HG02840 (cell line): ENCODE measurements around the gene ZSWIM1.

Experiments
- ATAC-seq: cut with Tn5 transposase; IDR thresholded peaks from one replicate; pipeline ENCODE4 v1.9.1; 2021; ENCODE audit warnings: mild to moderate bottlenecking, moderate library complexity, moderate number of reproducible peaks; ENCODE audit not compliant: unreplicated experiment, low FRiP score

Gene ZSWIM1

GRCh38 chr20:45904583-45905504, 23.8 kb downstream of the ZSWIM1 start:
- ATAC-seq = no peak

GRCh38 chr20:45905505-45906079, 24.6 kb downstream of the ZSWIM1 start:
- no peak for ATAC-seq

- no peak for ATAC-seq
Measured at GRCh38 chr20:45907219-45907948, 26.4 kb downstream of the ZSWIM1 start.

GRCh38 chr20:45908084-45908483, 27.1 kb downstream of the ZSWIM1 start:
- no peak for ATAC-seq

- no peak for ATAC-seq
Measured at GRCh38 chr20:45909336-45909808, 28.3 kb downstream of the ZSWIM1 start.

- no peak for ATAC-seq
Measured at GRCh38 chr20:45909817-45910669, 29.0 kb downstream of the ZSWIM1 start.

GRCh38 chr20:45910670-45911485, 29.9 kb downstream of the ZSWIM1 start:
- peak; percentile 87 for ATAC-seq

- no peak for ATAC-seq
Measured at GRCh38 chr20:45911486-45912343, 30.7 kb downstream of the ZSWIM1 start, which contains the start of gene PLTP. Gene PLTP (minus strand): TSS chr20:45912155. CDS start chr20:45911452, 703 bp downstream.

GRCh38 chr20:45912344-45912682, 31.3 kb downstream of the ZSWIM1 start:
- ATAC-seq = no peak

- ATAC-seq = no peak
Measured at GRCh38 chr20:45913116-45913515, 32.1 kb downstream of the ZSWIM1 start.

GRCh38 chr20:45917790-45918141, 36.7 kb downstream of the ZSWIM1 start:
- ATAC-seq = no peak

GRCh38 chr20:45918182-45918737, 37.2 kb downstream of the ZSWIM1 start:
- ATAC-seq = no peak

GRCh38 chr20:45918779-45919537, 37.9 kb downstream of the ZSWIM1 start:
- no peak for ATAC-seq

- ATAC-seq = no peak
Measured at GRCh38 chr20:45919542-45920399, 38.7 kb downstream of the ZSWIM1 start.

GRCh38 chr20:45920462-45921336, 39.7 kb downstream of the ZSWIM1 start:
- ATAC-seq = no peak
